Measurements from ENCODE around the gene FRMPD1. TPM values are rescaled to one million over a fixed set of nuclear protein-coding genes. Genes with fewer than 3 reads are reported as not detected.

Gene FRMPD1
- total RNA-seq, 1 donor from 2014 or later, result 0.07 TPM

DNA sequence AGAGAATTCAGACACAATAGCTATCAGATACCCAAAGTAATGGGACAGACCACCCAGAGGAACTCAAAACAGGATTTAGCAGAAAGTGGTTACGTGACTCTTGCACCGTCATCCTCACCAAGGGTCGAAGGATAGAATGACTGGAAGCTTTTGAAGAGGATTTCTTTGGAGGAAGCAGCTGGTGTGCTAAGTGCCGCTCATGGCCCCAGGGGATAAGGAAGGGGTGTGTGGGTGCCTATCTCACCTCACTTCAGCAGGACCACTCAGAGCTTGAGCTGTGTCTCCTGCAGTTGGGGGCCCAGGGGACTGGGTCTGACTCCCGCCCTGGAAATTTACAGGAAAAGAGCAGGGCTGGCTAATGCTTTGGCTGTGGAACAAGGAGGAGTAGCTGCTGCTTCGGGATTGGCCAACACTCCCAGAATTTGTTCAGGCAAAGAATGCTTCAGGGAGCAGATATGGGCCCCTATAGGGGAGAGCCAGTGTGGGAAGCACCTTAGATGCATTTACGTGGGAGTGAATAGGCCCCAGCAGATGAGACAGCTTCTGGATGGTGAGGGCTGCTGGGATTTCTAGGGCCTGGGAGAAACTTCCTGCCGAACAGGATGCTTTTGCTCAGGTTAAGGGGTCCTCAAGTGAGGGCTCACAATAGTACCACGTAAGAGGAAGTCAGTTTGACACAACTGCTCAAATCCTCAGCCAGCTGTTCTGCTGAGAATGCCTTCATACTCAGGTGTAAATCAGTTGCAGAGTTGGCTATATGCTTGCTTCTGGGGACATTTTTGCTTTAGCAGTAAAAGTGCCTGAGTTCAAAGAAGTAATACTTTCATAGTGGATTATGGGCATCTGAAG is 29.3 kb upstream of the FRMPD1 start:
- Histone ChIP-seq H2AFZ (ENCODE audit: low read depth, low read length) (no peak overlapping the region), H3K9ac (ENCODE audit: low read length) (no peak overlapping the region), H3K4me2 (ENCODE audit: low read length) (no peak overlapping the region), H3K4me3 (ENCODE audit: insufficient read depth, low read depth, low read length) (no peak overlapping the region), H4K20me1 (ENCODE audit: insufficient read depth, low read length) (no peaks in the 10 kb centered on the region), H3K36me3 (ENCODE audit: insufficient read depth, low read length) (no peaks in the 10 kb centered on the region), H3K27ac (ENCODE audit: low read depth, low read length) (no peak overlapping the region), H3K27me3 (ENCODE audit: insufficient read depth, low read length) (peaks cover 2% of the 10 kb centered on the region), H3K9me3 (ENCODE audit: insufficient read depth, low read depth, low read length) (no peaks in the 10 kb centered on the region), H3K4me1 (ENCODE audit: insufficient read depth, low read length) (peaks cover 15% of the 10 kb centered on the region), H3K79me2 (ENCODE audit: insufficient read depth, low read length) (no peaks in the 10 kb centered on the region)
- no peak overlapping the region for H3K4me3 Mint-ChIP-seq (ENCODE audit: unreplicated experiment)
- no peak overlapping the region for H3K27ac Mint-ChIP-seq (ENCODE audit: unreplicated experiment)
- no peaks in the 10 kb centered on the region for H3K36me3 Mint-ChIP-seq (ENCODE audit: low read depth, unreplicated experiment)
- H3K4me1 Mint-ChIP-seq (ENCODE audit: low read depth, unreplicated experiment), result peaks cover 17% of the 10 kb centered on the region
- no peak for DNase-seq (ENCODE audit: low read depth)
- TF ChIP-seq EZH2 (IDR thresholded peaks at IDR 0.05; ENCODE audit: insufficient read depth, low read length), result no peak
- TF ChIP-seq, protein P1, sequence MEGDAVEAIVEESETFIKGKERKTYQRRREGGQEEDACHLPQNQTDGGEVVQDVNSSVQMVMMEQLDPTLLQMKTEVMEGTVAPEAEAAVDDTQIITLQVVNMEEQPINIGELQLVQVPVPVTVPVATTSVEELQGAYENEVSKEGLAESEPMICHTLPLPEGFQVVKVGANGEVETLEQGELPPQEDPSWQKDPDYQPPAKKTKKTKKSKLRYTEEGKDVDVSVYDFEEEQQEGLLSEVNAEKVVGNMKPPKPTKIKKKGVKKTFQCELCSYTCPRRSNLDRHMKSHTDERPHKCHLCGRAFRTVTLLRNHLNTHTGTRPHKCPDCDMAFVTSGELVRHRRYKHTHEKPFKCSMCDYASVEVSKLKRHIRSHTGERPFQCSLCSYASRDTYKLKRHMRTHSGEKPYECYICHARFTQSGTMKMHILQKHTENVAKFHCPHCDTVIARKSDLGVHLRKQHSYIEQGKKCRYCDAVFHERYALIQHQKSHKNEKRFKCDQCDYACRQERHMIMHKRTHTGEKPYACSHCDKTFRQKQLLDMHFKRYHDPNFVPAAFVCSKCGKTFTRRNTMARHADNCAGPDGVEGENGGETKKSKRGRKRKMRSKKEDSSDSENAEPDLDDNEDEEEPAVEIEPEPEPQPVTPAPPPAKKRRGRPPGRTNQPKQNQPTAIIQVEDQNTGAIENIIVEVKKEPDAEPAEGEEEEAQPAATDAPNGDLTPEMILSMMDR (IDR thresholded peaks at IDR 0.05; ENCODE audit: insufficient read depth, low read depth, low read length), result no peak
- FAIRE-seq, result no peak
- no peaks in the 10 kb centered on the region for H3K9me3 Mint-ChIP-seq (ENCODE audit: unreplicated experiment)
- no peaks in the 10 kb centered on the region for H3K27me3 Mint-ChIP-seq (ENCODE audit: low read depth, unreplicated experiment)

DNA sequence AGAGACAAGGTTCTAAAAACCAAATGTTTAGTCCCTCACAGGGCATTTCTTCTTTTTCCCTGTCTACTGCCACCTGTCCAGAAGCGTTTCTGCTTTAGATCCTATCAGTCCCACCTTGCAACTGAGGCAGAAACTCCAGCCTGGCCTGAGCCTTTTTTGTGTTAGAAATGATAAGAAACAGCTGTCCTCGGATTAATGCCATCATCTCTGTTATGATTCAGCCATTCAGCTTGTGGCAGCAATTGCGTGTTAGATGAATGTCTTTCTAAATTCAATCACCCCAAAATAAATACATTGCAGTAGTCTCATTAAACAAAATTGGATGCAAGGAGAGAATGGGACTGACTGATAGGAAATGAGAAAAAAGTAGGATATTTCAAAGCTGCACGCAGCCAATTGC is 28.3 kb upstream of the FRMPD1 start:
- H3K4me3 Mint-ChIP-seq (ENCODE audit: unreplicated experiment), result no peak overlapping the region
- H3K79me2 ChIP-seq (ENCODE audit: insufficient read depth, low read length), result no peaks in the 10 kb centered on the region
- TF ChIP-seq EZH2 (IDR thresholded peaks at IDR 0.05; ENCODE audit: insufficient read depth, low read length), result no peak
- TF ChIP-seq, protein P1 (IDR thresholded peaks at IDR 0.05; ENCODE audit: insufficient read depth, low read depth, low read length), result no peak
- H3K9me3 Mint-ChIP-seq (ENCODE audit: unreplicated experiment), result no peaks in the 10 kb centered on the region
- no peak overlapping the region for H2AFZ ChIP-seq (ENCODE audit: low read depth, low read length)
- no peaks in the 10 kb centered on the region for H3K9me3 ChIP-seq (ENCODE audit: insufficient read depth, low read depth, low read length)
- FAIRE-seq, result no peak
- H3K4me2 ChIP-seq (ENCODE audit: low read length), result no peak overlapping the region
- peaks cover 15% of the 10 kb centered on the region for H3K4me1 ChIP-seq (ENCODE audit: insufficient read depth, low read length)
- no peaks in the 10 kb centered on the region for H4K20me1 ChIP-seq (ENCODE audit: insufficient read depth, low read length)
- peaks cover 2% of the 10 kb centered on the region for H3K27me3 ChIP-seq (ENCODE audit: insufficient read depth, low read length)
- peaks cover 22% of the 10 kb centered on the region for H3K4me1 Mint-ChIP-seq (ENCODE audit: low read depth, unreplicated experiment)
- no peaks in the 10 kb centered on the region for H3K36me3 Mint-ChIP-seq (ENCODE audit: low read depth, unreplicated experiment)
- no peak overlapping the region for H3K4me3 ChIP-seq (ENCODE audit: insufficient read depth, low read depth, low read length)
- no peaks in the 10 kb centered on the region for H3K36me3 ChIP-seq (ENCODE audit: insufficient read depth, low read length)
- peaks cover 2% of the 10 kb centered on the region for H3K27me3 Mint-ChIP-seq (ENCODE audit: low read depth, unreplicated experiment)
- no peak overlapping the region for H3K27ac Mint-ChIP-seq (ENCODE audit: unreplicated experiment)
- no peak for DNase-seq (ENCODE audit: low read depth)
- H3K27ac ChIP-seq (ENCODE audit: low read depth, low read length), result no peak overlapping the region
- no peak overlapping the region for H3K9ac ChIP-seq (ENCODE audit: low read length)

DNA sequence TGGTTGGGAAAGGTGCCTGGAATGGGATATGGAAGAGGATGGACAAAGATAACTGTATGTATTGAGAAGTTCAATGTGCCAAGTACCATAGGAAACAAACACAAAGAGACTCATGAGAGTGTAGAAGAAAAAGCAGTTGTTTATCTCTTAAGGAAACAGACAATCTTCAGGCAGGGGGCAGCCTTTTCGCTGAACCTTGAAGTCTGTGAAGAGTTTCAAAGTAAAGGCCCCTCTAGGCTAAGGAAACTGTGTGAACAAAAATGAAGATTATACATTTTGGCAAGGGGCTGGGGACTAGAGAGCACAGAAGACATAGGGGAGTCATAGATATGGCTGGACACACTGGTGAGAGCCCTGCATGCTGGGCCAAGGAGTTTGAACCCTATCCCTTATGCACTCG is 27.5 kb upstream of the FRMPD1 start:
- DNase-seq (ENCODE audit: low read depth) (no peak), FAIRE-seq (no peak)
- TF ChIP-seq EZH2 (IDR thresholded peaks at IDR 0.05; ENCODE audit: insufficient read depth, low read length), result no peak
- Histone ChIP-seq H3K27ac (ENCODE audit: low read depth, low read length) (no peak overlapping the region), H3K27me3 (ENCODE audit: insufficient read depth, low read length) (peaks cover 2% of the 10 kb centered on the region), H4K20me1 (ENCODE audit: insufficient read depth, low read length) (no peaks in the 10 kb centered on the region), H3K4me1 (ENCODE audit: insufficient read depth, low read length) (peaks cover 10% of the 10 kb centered on the region), H3K4me2 (ENCODE audit: low read length) (no peak overlapping the region), H2AFZ (ENCODE audit: low read depth, low read length) (no peak overlapping the region), H3K79me2 (ENCODE audit: insufficient read depth, low read length) (no peaks in the 10 kb centered on the region), H3K4me3 (ENCODE audit: insufficient read depth, low read depth, low read length) (no peak overlapping the region), H3K9ac (ENCODE audit: low read length) (no peak overlapping the region), H3K36me3 (ENCODE audit: insufficient read depth, low read length) (no peaks in the 10 kb centered on the region), H3K9me3 (ENCODE audit: insufficient read depth, low read depth, low read length) (no peaks in the 10 kb centered on the region)
- Mint-ChIP-seq H3K4me3 (ENCODE audit: unreplicated experiment) (no peak overlapping the region), H3K27me3 (ENCODE audit: low read depth, unreplicated experiment) (peaks cover 4% of the 10 kb centered on the region), H3K27ac (ENCODE audit: unreplicated experiment) (no peak overlapping the region), H3K4me1 (ENCODE audit: low read depth, unreplicated experiment) (peaks cover 15% of the 10 kb centered on the region), H3K36me3 (ENCODE audit: low read depth, unreplicated experiment) (no peaks in the 10 kb centered on the region), H3K9me3 (ENCODE audit: unreplicated experiment) (no peaks in the 10 kb centered on the region)
